NCI-H1694 treated with DMSO at 0.1 percent for 48 hours (cell line): ENCODE results near the gene LCK.

Experiments
- DNase-seq: peaks from one replicate; lab custom pipeline; 2025; lab: John Stamatoyannopoulos, UW

The LCK gene

DNA sequence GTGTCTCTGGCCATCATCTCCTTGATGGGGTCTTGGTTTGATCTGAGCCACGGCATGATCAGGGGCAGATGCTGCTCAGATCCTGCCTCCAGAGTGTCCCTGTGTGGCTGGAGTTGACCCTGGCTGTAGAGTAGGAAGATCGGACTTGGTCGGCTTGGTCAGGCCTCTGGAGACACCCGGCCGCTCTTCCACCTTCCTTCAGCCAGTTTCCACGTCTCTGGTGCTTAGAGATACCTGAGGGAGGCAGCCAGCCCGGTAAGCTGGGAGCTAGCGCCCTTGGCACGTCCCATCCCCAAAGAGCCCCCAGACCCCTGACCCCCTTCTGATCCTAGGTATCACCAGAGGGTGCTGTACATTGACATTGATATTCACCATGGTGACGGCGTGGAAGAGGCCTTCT lies 76.1 kb downstream of the LCK start:
- DNase-seq, result no peak

DNA sequence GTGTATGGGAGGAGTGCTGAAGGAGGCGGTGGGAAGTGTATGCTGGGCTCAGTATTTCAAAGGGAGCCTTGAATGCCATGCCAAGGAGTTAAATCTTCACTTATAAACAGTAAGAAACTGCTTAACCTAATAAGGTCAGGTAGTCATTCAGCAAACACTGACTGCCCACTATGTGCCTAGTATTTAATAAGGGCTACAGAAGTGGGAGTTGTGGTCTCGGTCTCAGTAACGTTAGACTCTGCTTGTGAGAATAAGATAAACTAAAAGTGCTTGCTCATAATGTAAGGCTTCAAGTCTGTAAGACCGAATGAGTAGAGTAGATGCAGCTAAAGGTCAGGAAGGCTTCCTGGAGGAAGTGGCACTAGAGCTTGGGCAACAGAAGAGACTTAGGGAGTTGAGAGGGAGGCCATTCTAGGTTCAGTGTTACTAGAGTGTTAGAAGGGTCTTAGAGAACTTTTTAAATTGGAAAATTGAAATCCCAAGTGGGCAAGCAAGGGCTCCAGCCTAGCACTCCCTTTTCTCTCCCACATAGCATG lies 78.9 kb downstream of the LCK start:
- no peak for DNase-seq

DNA sequence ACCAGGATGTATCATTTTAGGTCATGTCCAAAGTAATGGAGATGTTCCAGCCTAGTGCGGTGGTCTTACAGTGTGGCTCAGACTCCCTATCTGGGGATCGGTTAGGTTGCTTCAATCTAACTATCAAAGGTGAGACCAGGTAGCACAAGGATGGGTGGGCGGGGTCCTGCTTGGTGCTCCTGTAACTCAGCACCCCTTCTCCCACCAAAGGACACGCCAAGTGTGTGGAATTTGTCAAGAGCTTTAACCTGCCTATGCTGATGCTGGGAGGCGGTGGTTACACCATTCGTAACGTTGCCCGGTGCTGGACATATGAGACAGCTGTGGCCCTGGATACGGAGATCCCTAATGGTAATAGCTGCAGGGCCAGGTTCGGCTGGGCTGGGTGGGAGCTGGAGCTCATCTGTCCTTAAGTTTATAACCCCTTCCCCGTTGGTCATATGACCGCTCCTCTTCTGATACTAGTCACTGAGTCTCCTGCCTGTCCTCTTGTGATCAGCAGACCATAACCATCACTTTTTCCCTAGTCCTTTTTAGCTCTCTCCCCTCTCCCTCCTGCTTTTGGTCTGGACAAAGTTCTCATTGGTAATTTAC lies 79.6 kb downstream of the LCK start:
- no peak for DNase-seq

DNA sequence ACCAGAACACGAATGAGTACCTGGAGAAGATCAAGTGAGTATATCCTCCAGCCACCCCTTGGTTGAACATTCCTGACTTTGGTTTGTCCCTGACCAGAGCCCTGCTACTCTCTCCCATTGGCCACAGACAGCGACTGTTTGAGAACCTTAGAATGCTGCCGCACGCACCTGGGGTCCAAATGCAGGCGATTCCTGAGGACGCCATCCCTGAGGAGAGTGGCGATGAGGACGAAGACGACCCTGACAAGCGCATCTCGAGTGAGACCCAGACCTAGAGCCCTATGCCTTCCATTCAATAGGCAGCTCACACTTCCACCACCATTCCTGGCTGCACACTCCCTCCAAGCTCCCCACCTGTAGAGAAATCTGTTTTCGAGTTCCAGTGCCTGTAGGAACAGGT lies 80.5 kb downstream of the LCK start:
- DNase-seq, result no peak

DNA sequence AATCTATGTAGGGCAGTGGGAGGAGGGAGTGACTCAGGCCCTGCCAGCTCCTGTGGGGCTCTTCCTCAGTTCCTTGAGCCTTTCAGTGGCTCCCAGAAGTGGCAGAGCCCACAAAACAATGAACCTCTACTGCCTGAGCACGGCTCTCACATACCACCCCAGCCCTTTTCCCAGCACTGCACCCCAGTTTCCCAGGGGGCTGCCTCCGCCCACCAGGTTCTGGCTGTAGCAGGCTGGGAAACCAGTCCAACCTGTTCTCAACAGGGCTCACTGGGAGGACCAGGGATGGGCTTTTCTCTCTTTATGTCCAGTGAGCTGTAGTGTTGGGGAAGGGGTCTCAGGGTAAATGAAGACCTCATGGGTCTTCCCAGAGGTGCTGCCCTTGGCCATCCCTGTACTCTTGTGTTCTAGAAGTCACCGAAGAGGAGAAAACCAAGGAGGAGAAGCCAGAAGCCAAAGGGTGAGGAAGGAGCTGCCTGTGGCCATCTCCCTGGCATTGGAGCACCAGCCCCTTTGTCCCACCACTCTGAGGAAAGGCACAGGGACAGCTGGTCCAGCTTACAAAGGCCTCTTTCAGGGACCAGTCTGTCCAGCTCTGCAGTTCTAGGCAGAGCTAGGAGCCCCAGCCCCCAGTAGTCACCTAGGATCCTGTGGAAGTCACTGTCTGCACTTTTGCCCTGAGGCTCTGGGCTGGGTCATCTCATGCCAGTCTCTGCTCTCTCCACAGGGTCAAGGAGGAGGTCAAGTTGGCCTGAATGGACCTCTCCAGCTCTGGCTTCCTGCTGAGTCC lies 81.4 kb downstream of the LCK start:
- no peak for DNase-seq

DNA sequence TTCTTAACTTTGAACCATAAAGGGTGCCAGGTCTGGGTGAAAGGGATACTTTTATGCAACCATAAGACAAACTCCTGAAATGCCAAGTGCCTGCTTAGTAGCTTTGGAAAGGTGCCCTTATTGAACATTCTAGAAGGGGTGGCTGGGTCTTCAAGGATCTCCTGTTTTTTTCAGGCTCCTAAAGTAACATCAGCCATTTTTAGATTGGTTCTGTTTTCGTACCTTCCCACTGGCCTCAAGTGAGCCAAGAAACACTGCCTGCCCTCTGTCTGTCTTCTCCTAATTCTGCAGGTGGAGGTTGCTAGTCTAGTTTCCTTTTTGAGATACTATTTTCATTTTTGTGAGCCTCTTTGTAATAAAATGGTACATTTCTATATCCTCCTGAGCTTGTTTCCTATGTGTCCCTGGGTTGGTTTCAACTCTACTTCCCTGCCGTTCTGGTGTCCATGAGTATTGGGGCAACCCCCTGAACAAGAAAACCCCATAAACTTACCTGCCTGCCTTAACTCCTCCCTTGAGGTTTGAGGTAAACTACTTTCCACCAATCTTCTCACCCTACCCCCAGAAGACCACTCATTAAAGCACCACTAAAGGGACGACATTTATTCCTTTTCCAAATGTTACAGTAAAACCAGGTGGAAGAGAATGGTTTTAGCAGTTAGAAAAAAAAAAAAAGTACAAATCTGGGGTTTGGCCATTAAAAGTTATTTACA lies 82.3 kb downstream of the LCK start:
- DNase-seq, result no peak

DNA sequence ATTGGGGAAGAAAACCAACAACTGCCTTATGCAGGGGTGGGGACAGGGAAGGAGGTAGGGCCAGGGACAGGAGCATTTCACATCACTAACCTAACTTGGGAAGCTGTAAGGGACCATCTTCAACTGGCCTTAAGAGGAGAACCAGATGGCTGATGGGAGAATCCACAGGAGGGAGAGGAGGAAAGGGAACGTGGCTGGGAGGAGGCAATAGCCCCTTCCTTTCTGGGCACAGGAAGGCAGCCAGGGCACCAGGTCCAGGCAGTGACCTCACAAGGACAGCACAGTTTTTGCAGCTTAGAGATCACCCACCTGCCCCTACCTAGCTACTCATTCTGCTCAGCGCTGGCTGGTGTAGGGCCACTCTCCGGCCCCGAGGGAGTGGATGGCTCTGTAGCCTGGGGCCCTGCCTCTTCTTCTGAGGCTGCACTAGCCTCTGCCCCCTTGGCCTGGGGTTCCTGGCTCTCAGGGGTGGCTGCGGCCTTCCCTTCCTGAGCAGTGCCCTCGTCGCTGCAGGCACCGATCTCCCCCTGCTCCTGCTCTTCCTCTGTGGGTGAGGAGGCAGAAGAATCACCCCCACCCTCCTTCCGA lies 83.3 kb downstream of the LCK start:
- no peak for DNase-seq

DNA sequence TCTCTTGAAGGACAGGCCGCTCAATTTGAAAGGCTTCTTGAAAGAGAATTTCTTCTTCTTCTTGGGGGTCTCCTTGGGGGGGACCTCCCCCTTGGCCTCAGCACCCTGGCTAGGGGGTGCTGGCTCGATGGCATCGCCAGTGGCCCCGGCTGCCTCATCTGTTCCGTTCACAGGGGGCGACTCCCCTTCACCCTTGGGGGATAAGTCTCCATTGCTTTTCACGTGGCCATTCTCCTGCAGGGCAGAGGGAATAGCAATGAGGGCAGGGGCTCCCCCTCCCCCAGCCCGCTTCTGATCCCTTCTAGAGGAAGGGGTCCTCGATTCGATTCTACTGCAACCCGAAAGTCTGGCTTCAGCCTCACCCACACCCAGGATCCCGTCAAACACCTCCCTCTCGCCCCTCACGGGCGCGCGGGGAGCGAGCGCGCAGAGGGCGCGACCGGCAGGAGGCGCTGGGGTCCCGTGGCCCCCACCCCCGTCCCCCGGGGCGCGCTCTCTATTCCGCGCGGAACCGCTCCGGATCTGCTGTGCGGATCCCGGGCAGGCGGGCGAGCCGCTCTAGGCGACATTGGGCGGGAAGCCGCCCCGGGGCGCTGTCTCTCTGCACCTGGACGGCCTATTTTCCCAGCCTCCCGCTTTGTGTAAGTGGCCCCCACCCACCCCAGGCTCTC lies 83.9 kb downstream of the LCK start:
- no peak for DNase-seq

DNA sequence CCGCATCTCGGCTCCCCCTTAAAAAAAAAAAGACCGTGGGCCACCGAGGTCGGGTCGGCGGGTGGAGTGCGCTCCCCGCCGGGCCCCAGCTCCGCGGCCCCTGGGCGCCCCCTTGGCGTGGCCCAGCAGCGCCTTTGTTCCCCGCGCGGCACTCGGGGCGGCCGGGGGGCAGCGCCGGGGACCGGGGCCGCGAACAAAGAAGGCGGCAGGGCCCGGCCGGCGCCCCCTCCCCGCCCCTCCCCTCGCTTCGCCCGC lies 84.4 kb downstream of the LCK start:
- no peak for DNase-seq
